Measurements from ENCODE around the gene THTPA.
A peak's percentile ranks its signal among the peaks of the same experiment; 100 is the strongest.

THTPA gene, protein sequence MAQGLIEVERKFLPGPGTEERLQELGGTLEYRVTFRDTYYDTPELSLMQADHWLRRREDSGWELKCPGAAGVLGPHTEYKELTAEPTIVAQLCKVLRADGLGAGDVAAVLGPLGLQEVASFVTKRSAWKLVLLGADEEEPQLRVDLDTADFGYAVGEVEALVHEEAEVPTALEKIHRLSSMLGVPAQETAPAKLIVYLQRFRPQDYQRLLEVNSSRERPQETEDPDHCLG

DNA sequence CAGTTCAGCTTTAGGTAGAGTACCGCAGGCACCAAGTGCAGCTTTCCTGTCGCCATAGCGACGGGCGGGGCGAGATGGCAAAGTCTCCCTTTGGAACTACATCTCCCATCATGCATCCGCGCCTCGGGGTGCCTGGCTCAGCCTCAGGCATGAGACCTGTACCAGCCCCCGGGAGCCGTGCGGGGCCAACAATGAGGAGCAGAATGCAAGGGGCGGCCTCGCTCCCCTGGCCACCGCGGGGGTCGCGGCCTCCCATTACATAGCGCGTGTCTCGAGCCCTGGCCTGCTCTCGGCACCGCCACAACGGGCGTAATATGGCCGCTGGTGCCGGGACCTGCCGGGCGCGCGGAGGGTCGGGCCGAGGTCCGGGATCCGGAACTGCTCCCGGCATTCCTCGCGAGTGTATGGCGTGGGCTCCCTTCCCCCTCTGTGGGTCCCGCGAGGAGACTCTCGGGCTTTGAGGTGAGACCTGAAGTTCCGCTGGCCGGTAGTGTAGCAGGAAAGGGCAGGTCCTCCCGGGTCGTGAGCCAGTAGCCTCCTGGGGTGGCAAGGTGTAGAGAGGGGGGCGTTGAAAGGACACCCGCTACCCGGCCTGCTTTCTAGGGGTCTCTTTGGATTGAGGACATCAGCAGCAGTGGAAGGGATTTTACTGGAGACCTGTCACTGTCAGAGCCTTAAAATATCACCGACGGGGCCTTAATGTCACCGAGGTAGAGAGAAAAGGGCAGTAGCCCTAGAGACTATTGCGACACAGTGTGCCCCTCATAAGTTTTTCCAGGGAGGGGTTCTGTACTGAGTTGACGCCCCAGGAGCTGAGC, at the start of gene THTPA:
Gene THTPA, plus strand, starts transcription at position 390 of the 818 bp plus-strand sequence. CDS start 487 bp downstream, outside the sequence.
- peak; percentile 94 for DNase-seq (ENCODE audit: low spot score)

DNA sequence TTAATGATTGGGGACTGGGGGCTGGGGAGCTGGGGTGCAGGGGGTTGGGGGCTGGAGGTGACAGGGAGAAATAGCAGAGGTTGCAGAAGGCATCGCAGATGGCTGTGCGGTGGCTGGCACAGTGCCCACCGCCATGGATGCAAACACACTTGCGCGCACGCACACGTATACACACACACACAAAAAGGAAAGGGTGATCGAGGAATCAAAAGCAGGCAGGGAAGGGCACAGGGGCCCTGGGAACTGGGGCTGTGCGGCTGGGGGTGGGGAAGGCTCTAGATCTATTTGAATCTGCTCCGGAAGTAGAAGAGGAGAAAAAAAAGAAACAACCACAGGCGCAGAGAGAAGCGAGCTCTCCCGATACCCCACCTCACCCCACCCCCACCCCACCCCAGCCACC, 43.9 kb upstream of the THTPA start:
- peak; percentile 41 for DNase-seq (ENCODE audit: low spot score)

GRCh38 chr14:23513005-23513817, 42.9 kb upstream of the THTPA start:
- peak; percentile 93 for DNase-seq (ENCODE audit: low spot score)

GRCh38 chr14:23513818-23514643, 42.0 kb upstream of the THTPA start:
- peak; percentile 65 for DNase-seq (ENCODE audit: low spot score)

GRCh38 chr14:23514644-23514957, 41.5 kb upstream of the THTPA start:
- peak; percentile 56 for DNase-seq (ENCODE audit: low spot score)

DNA sequence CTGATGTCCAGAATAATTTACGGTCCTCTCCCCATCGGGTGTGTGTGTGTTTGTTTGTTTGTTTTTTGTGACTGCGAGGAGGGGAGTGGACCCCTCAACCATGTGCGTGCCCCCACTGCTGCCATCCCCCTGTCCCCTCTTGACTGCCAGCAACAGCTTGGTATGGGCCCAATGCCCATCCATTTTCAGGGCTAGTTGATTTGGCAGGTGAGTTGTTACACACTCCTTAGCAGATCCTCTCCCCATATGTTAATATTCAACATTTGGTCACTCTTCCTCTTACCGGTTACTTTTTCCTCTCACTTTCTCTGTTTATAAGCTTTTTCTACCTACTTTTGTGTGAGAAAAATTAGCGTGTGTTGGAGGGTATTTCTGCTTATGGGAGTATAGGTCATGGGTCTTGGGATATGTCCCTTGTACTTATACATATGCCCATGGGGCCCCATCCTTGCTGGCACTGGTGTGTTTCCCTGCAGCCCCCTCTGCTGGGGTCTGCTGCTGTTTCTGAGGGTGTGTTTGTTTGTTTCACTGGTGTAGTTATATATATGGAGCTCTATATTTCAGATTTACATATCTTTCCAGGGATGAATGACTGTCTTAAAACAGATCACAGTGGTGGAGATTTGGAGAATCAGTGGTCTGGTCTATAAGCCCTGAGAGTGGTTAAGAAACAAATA, 38.3 kb upstream of the THTPA start:
- DNase-seq (ENCODE audit: low spot score): no peak

- DNase-seq (ENCODE audit: low spot score): no peak
Measured at GRCh38 chr14:23518709-23519108, 37.4 kb upstream of the THTPA start.

GRCh38 chr14:23520899-23521533, 35.1 kb upstream of the THTPA start:
- no peak for DNase-seq (ENCODE audit: low spot score)

GRCh38 chr14:23521785-23522640, 34.1 kb upstream of the THTPA start:
- no peak for DNase-seq (ENCODE audit: low spot score)

DNA sequence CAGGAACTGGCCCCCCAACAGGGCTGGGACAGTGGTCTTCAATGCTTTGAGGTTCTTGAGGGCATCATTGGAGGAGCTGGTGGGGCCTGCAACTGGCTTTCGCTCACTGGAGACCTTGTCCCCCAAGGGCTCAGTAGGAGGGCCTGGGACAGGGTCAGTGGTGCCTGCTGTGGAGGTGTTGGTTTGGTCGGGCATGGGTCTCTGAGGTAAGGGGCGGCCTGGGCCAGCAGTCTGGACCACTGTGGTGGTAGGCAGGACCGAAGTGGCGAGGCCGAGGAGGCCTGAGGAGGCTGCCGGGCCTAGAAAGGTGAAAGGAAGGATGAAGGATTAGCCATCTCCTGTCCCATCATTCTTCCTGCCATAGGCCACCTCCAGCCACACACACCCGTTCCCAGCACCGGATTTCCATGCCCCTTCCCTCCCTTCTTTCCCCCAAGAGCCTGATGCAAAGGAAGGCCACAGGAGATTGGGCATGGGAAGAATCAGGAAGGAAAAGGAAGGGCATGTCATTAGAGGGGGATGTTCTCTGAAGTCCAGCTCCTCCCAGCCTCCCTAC, 33.4 kb upstream of the THTPA start:
- DNase-seq (ENCODE audit: low spot score): no peak

- no peak for DNase-seq (ENCODE audit: low spot score)
Measured at GRCh38 chr14:23523229-23524016, 32.6 kb upstream of the THTPA start.

GRCh38 chr14:23524954-23525353, 31.1 kb upstream of the THTPA start:
- DNase-seq (ENCODE audit: low spot score): no peak

DNA sequence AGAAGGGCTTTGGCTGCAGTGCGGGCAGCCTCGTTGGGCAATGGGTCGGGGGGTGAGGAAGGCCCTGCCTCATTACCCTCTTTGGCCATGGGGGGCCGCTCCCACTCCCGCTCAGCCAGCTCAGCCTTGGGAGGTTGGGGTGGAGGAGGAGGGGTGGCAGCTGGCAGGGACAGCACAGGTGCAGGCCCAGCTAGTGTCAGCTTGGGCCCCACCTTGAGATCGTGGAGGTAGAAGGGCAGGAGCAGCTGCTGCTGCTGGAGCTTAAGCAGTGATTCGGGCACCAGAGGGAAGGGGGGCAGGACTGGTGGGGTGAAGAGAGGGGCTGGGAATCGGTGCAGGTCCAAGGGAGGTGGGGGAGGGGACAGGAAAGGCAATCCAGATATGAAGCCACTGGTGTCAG, 30.5 kb upstream of the THTPA start:
- no peak for DNase-seq (ENCODE audit: low spot score)

DNA sequence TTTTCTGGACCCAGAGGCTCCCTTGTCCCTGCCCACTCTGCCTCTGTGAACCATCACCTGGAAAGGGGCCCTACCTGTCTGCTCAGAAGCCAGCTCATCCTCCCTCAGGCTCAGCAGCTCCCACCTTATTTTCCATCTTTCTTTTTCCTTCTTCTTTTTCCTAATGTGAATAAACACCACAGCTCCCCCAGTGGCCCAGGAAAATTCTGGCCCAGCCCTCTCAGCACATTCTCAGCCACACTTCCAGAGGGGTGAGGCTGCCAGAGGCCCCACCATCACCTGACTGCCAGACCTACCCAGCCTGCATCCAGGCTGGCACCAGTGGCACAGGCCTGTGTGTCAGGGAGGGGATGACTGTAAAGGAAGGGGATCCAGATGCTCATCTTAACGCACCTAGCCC, 27.5 kb upstream of the THTPA start:
- DNase-seq (ENCODE audit: low spot score): no peak

- no peak for DNase-seq (ENCODE audit: low spot score)
Measured at GRCh38 chr14:23529016-23529415, 27.1 kb upstream of the THTPA start.

DNA sequence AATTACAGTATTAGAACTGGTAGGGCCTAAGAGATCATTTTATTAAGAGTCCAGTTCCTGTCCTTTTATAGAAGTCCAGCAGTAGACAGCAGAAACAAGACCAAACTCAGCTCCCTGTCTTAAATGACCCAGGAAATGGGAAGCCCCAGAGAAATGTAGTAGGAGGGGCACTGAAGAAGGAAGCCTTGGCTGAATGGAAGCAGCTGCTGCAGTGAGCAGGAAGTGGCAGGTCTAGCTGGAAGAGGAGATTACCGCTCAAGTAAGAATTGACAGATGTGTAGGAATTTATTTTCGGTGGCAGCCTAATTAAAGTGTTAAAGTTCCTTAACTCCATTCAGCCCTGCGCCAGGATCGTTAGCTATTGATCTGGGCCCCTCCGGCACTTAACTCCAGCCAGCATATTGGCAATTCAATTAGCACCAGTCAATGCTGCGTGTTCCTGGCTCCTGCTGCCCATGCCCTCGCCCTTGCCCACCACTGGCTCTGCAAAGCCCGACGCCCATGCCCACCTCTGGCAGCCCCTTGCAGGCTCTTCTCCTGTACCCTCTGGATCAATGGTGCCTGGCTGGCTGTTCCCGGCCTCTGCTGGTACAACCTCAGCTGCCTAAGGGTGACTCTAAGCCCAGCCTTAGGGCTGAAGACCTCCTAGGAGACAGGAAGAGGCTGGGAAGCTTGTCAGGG, 25.6 kb upstream of the THTPA start:
- DNase-seq (ENCODE audit: low spot score): no peak

GRCh38 chr14:23531391-23531790, 24.7 kb upstream of the THTPA start:
- no peak for DNase-seq (ENCODE audit: low spot score)

- no peak for DNase-seq (ENCODE audit: low spot score)
Measured at GRCh38 chr14:23532658-23533057, 23.4 kb upstream of the THTPA start.
